NCI-H82 (cell line): ENCODE measurements around the gene CSNK2B.

Source experiments
- DNase-seq: peaks from one replicate; lab custom pipeline; 2025; lab: John Stamatoyannopoulos, UW

CSNK2B gene

GRCh38 chr6:31665501-31666336 lies at the start of gene CSNK2B:
CSNK2B (plus strand) TSS chr6:31666080; CDS start chr6:31666832, 752 bp downstream.
- DNase-seq: peak; percentile 99

DNA sequence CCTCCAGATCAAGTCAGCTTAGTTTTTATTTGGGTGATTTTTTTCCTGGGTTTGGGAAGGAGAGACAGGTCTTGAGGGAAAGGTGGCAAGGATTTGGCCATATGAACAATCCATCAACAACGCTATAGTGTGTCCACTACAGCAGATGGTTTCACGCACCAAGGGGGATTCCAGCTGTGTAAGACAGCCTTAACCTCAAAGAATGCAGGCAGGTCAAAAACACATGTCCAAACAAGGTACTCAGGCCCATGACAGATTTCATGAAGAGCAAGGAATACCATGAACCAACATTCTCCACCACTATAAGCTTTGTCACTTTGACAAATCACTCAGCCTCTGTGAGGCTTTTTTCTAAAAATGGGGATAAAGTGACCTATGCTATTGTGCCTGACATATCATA lies 48.9 kb upstream of the CSNK2B start:
- DNase-seq: peak; percentile 34

GRCh38 chr6:31619805-31620585 lies 45.9 kb upstream of the CSNK2B start:
- DNase-seq: peak; percentile 99

GRCh38 chr6:31620586-31621319 lies 45.1 kb upstream of the CSNK2B start, which contains the start of gene PRRC2A:
PRRC2A (plus strand) TSS chr6:31620715; CDS start chr6:31622790, 2,075 bp downstream.
- DNase-seq: peak; percentile 93

DNA sequence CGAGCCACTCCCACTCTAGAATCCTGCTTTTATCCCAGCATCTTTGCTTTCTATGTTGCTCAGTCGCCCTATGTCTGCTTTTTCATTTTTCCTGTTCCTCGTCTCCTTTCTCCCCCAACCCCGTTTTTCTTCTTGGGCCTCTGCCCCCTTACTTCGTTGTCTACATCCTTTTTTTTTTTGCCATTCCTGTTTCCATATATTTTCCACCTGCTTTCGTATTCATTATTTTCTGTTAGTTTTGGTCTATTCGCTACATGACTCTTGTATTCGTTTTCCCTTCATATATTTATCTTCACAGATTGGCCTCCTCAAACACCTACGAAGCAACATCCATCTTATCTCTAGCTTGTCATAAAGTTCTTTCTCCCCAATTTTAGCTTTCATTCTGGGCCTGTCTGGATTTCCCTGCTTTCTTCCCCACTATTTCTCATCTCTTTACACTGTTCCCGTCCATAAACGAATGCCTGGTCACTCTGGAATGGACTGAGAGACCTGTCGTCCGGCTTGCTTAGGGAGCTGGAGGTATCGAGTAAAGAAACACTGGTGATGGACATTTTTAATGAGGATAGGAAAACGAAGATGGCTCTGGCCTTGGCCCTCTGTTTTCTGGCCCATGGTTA lies 44.5 kb upstream of the CSNK2B start:
- DNase-seq: no peak

GRCh38 chr6:31621991-31622390 lies 43.9 kb upstream of the CSNK2B start:
- peak; percentile 48 for DNase-seq

GRCh38 chr6:31622684-31623091 lies 43.2 kb upstream of the CSNK2B start:
- no peak for DNase-seq

DNA sequence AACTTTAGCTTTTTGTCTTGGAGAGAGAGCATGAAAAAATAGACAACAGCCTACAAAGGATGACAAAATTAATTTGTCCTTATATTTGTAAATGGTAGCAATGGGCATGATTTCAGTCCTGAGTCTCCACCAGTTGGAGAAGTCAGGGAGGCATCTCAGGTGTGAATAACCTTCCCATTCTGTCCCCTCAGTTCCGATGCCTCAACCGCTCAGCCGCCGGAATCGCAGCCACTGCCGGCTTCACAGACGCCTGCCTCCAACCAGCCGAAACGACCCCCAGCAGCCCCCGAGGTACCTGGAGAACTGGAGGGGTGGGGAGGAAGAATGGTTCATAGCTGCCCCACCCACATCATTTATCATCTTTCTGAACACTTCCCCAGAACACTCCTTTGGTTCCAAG lies 41.8 kb upstream of the CSNK2B start:
- no peak for DNase-seq

GRCh38 chr6:31626952-31627351 lies 38.9 kb upstream of the CSNK2B start:
- DNase-seq: no peak

DNA sequence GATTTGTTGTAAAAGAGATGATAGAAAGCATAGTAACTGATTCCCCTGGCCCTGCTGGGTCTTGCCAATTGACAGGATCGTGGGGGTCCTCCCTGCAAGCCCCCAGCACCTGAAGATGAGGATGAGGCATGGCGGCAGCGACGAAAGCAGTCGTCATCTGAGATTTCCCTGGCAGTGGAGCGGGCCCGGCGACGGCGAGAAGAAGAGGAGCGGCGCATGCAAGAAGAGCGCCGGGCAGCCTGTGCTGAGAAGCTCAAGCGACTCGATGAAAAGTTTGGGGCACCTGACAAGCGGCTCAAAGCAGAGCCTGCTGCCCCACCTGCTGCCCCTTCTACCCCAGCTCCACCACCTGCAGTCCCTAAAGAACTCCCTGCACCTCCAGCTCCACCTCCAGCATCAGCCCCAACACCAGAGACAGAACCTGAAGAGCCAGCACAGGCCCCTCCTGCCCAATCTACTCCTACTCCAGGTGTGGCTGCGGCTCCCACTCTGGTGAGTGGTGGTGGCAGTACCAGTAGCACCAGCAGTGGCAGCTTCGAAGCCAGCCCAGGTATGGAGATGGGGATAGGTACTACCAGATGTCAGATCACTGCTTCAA lies 38.1 kb upstream of the CSNK2B start:
- DNase-seq: no peak

DNA sequence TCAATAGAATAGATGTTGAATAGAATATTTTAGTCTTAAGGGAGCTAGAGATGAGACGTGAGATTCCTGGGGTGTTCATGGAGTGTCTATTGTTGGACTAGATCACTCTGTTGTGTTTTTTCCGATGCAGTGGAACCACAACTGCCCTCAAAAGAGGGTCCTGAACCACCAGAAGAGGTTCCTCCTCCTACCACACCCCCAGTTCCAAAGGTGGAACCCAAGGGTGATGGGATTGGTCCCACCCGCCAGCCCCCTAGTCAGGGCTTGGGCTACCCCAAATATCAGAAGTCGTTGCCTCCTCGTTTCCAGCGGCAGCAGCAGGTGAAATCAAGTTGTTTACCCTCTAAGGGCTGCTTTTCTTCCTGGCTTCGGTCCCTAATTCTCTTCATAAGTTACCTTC lies 36.9 kb upstream of the CSNK2B start:
- no peak for DNase-seq

GRCh38 chr6:31630177-31630934 lies 35.5 kb upstream of the CSNK2B start:
- no peak for DNase-seq

GRCh38 chr6:31631209-31631608 lies 34.7 kb upstream of the CSNK2B start:
- no peak for DNase-seq

DNA sequence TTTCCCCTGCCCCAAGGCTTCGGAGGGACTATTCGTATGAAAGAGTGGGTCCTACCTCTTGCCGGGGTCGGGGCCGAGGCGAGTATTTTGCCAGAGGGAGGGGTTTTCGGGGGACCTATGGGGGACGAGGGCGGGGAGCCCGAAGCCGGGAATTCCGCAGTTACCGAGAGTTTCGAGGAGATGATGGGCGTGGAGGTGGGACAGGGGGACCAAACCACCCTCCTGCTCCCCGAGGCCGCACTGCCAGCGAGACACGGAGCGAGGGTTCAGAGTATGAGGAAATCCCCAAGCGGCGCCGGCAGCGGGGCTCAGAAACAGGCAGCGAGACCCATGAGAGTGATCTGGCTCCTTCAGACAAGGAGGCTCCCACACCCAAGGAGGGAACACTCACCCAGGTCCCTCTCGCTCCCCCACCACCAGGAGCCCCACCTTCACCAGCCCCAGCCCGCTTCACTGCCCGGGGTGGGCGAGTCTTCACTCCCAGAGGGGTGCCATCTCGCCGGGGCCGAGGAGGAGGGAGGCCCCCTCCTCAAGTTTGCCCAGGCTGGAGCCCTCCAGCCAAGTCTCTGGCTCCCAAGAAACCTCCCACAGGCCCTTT lies 34.1 kb upstream of the CSNK2B start:
- no peak for DNase-seq

DNA sequence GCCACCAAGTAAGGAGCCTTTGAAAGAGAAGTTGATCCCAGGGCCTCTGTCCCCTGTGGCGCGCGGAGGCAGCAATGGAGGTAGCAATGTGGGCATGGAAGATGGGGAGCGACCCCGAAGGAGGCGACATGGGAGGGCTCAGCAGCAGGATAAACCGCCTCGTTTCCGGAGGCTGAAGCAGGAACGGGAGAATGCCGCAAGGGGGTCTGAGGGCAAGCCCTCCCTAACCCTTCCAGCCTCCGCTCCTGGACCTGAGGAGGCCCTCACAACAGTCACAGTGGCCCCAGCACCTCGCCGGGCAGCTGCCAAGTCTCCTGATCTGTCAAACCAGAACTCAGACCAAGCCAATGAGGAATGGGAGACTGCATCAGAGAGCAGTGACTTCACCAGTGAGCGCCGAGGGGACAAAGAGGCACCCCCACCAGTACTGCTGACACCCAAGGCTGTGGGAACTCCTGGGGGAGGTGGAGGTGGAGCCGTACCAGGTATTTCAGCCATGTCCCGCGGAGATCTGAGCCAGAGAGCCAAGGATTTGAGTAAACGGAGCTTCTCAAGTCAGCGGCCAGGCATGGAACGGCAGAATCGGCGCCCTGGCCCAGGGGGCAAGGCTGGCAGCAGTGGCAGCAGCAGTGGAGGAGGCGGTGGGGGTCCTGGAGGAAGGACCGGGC lies 33.5 kb upstream of the CSNK2B start:
- no peak for DNase-seq

DNA sequence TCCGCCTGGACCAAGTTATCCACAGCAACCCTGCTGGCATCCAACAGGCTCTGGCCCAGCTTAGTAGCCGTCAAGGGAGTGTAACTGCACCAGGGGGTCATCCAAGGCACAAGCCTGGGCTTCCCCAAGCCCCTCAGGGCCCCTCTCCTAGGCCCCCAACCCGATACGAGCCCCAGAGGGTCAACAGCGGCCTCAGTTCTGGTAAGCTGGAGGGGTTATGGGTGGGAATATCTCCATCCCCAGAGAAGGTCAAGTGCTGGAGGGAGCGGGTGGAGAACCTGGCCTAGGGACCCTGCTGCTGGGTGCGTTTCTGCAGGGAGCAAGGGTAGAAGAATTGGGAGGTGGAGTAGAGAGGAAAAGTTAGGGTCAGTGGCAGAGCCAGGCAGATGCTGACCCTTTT lies 32.4 kb upstream of the CSNK2B start:
- DNase-seq: no peak

DNA sequence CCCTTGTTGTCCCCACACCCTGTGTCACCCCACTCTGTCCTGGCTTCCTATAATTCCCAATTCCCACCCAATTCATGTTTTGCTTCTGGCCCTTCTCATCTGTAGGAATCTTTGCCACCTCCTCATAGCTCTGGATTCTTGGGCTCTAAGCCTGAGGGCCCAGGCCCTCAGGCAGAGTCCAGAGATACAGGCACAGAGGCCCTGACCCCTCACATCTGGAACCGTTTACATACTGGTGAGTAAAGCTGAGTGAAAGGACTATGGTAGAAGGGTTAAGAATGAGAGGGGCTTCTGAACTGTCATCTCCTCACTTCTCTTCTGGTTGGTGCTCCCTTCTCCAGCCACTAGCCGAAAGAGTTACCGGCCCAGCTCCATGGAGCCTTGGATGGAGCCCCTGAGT lies 31.7 kb upstream of the CSNK2B start:
- DNase-seq: no peak

GRCh38 chr6:31634969-31635575 lies 30.8 kb upstream of the CSNK2B start:
- no peak for DNase-seq
